Posterior cingulate gyrus (tissue), 11 donors: ENCODE data around the gene STK40.

Experiments used
- DNase-seq, 10 donors: peaks; one replicate each; pipeline versions ENCODE4 v3.0.0 to v3.0.0-alpha.2; 2020 to 2021; ENCODE audit warnings: mixed read lengths in 3 of 10
- intact Hi-C: fragments of 100-400 bp; cut with DNase I; formaldehyde crosslinking; loops from one replicate; pipeline ENCODE4 v1.15.1; 2023

STK40 gene

DNA sequence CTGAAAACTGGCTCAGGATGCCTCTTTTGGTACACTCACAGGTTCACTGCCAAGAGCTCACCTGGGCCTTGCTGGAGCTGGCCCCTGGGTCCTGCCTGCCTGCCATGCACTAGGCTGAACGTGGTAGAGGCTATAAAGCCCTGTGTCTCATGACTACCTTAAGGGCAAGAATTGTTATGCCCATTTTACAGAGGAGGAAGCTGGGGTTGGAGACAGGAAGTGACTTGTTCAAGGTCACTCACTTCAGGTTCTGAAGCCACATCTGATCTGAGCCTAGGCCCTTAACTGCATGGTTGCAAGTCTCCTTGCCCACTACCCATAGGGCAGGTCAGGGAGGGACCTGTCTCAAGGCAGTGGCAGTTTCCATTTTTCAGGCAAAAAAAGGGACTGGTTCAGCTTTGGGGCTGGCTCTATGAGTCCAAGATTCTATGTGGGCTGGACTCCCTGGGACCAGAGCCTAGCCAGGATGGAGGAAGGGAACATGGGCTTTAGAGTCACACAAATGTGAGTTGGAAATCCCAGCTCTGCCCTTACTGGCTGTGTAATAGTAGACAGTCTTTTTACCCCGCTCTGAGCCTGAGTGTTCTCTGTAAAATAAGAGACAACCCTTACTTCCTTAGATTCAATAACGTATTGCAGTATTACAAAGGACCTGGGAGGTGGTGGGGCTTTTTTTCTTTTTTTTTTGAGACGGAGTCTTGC, 7.8 kb downstream of the STK40 start:
- intact Hi-C loops, result no loop called here
- peak in 1 of 10 donors; percentile 6 for DNase-seq

DNA sequence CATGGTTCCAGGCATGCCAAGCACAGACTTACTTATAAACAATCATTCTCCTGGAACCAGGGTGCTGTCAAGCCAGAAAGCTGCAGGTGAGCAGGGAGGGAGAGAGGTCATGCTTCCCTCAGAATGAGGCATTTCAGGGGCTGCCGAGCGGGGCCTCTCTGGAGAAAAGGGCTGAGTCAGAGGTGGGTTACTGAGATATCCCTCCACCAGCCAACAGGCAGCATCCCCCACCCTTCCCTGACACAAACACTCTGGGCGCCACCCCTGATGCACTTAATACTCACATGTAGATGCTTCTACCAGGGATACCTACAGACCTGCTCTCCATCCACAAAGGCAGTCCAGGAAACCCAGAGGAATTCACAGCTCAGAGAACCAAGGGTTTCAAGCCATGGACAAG, 13.1 kb downstream of the STK40 start:
- peak in 1 of 10 donors; percentile 55 for DNase-seq
- intact Hi-C loops, result no loop called here

DNA sequence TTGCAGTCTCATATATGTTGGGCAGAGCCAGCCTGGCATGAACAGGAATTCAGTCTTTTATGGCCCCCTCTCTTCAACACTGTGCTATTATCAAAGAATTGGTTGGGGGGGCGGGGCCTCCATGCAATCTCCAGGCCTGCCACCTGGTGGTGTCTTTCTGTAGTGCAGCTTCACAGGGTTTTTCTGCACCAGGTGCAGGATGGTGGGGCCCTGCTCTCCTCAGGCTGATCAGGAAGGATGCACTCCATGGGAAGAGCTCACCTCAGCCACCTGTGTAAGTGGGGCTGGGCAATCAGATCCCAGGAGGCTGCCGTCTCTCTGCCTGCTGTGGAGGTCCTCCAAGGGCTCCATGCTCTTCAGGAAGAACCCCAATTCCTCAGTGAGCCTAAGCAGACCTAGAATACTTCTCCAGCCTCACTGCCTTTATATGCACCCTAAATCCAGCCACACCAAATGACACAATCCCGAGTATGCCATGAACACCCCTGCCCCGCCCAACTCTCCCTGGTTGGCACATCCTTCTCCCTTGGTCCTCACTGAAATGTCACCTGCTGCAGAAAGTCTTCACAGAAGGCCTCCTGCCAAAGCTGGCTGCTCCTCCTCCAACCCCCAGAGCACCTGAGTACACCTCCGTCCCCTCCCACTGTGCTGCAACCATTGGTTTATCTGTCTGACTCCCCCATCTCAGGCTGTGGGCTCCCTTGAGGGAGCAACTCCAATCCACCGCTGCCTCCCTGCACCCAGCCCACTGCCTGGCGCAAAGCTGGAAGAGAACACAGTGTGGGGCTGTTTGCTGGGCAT, 16.5 kb downstream of the STK40 start:
- intact Hi-C loops, result loop anchor here (10.0 kb wide), 1 partner anchor 214 kb away; the partner anchor contains the start of gene MAP7D1

DNA sequence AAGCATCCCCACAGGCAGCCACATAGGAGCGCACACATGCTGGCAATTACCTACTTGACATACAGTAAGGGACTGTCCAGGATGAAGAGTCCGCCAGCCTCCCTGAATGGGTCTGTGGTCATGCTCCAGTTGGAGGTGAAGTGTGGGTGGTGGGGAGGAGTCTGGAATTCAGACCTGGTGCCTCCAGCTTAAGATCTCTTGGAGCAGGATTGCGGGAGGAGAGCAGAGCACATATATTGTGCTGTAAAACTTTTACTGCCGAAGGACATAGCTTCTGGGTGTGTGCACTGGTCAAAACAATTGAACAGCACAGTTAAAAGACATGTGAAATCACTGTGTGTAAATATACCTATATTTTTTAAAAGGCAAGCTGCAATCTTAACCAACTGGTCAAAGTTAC, 17.9 kb downstream of the STK40 start:
- intact Hi-C loops, result loop anchor here (10.0 kb wide), 1 partner anchor 213 kb away; the partner anchor contains the start of gene MAP7D1
- no peak for DNase-seq

More for the DNA sequence above, 16.5 kb downstream of the STK40 start:
- DNase-seq, result peak in 9 of 10 donors; percentile 48 to 95 (median 76)

DNA sequence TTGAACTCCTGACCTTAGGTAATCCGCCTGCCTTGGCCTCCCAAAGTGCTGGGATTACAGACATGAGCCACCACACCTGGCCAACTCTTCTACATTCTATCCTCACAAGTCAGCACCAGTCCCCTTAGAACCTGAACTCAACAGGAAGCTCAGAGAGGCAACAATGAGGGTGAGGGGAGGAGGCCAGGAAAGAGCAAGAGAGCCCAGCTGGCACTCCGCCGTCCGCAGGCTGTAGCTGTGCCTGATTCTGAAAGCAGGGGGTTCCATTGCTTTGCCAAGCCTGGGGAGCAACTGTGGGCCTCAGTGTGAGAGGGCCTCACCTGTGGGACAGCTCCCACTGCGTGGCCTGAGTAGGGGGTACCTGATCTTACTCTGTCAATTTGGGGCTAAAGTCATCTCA, 18.7 kb downstream of the STK40 start:
- DNase-seq, result no peak
- intact Hi-C loops, result loop anchor here (10.0 kb wide), 1 partner anchor 212 kb away; the partner anchor contains the start of gene MAP7D1

DNA sequence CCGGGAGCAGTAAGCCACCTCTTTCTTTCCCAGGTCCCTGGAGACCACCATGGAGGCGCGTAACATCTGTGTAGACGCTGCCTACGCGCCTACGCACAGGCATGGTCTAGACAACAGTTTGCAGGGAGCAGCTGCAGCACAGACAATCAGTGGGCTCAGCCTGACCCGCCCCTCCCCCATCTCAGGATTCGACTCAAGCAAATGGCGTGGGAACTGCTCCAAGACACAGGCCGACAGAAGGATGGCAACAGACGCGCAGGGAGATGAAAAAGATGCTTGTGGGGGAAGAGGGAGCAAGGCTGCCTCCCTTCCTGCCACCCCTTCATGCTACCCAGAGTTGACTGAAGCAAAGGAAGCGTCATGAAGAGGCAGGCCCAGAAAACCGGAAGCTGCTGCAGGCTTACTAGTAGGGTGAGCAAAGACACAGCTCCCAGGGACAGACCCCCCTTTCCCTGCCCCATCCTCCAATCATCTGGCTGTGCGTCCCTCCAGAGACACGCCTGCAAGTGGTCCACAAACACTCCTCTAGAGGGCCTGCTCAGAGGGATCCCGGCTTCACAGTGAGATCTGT, 19.5 kb downstream of the STK40 start:
- DNase-seq, result peak; percentile 47 to 95 (median 76)
- intact Hi-C loops, result loop anchor here (10.0 kb wide), 1 partner anchor 211 kb away; the partner anchor contains the start of gene MAP7D1

DNA sequence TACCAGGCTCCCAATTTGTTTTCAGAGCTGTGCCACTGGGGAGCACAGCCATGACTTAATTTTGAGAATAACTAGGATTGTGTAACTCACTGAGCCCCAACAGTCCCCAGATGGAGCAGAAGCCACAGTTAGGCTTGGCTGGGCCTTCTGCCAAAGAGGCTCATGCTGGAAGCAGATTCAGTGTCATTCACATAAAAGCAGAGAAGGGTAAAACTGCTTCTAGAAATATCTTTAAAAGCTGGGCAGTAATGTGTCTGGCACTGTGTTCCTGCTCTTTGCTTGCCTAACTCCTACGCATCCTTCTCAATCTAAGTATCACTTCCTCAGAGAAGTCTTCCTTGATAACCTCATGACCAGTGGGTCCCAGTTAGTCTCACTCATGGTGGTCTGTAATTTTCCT, 20.3 kb downstream of the STK40 start:
- DNase-seq, result peak in 9 of 10 donors; percentile 53 to 94 (median 68)
- intact Hi-C loops, result loop anchor here (10.0 kb wide), 1 partner anchor 211 kb away; the partner anchor contains the start of gene MAP7D1

DNA sequence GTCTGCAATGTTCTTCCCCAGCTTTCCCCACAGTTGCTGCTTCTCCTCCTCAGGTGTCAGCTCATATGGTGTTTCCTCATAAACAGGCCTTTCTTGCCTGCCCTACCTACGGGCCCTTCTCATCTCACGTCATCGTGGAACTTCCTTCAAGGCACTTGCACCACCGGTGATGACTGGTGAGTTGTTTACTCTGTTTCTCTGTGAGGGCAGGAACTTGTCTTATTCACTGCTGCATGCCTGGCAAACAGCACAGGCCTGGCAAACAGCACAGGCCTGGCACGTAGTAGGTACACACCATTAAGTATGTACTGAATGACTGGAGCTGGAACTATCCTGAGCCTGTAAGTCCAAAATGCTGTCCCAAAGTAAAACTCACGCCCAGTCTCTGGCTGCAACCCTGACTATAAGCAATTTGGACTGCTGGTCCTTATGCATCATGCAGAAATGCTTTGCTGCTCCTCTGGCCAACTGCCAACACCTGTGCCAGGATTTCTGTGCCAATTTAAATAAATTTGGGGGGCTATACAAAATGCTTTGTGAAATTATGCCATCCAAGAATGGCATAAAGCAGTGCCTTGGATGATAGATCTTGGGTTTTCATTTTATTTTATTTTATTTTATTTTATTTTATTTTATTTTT, 25.7 kb downstream of the STK40 start:
- intact Hi-C loops, result loop anchor here (10.0 kb wide), 1 partner anchor 205 kb away; the partner anchor contains the start of gene MAP7D1
- DNase-seq, result no peak

DNA sequence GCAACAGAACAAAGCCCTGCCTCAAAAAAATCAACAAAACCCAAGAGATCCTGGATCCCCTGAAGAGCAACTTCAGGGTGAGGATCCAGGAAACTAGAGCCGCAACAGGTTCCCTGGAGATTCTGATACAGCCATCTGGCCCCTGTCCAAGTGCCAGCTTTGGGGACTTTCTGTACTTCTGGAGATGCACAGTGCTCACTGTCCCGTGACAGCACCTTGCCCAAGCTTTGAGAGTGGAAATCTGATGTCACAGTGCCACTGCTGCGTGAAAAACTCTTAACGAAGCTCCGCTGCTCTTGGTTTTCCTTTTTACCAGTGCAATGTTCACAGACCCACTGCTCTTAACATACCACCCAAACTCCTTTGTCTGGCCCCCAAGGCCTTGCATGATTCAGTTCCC, 26.3 kb downstream of the STK40 start:
- intact Hi-C loops, result no loop called here
- DNase-seq, result no peak

DNA sequence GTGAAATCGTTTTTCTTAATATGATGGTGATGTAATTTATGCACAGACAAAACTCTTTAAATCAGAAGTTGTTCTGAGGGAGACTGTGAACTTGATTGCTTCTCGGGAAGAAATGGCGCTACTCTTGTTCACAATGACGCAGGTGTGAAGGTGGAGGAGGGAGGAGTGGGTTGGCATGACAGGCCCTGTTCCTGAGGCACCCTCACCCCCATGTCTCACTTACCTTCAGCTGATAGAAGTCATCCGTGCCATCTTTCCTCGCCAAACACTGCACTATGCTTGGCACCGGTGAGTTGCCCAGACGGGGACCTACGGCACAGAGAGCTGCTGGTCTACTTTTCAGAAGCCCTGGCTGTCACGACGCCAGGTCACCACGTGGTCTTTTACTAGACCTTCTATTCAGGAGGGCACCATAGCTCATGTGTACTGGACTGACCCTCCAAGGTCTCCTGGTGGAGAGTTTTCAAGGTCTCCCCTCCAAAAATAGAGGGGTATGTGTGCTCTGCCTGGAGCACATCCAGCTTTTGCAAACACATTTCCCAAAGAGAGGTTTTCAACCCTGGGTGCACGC, 27.1 kb downstream of the STK40 start:
- DNase-seq, result no peak
- intact Hi-C loops, result no loop called here

DNA sequence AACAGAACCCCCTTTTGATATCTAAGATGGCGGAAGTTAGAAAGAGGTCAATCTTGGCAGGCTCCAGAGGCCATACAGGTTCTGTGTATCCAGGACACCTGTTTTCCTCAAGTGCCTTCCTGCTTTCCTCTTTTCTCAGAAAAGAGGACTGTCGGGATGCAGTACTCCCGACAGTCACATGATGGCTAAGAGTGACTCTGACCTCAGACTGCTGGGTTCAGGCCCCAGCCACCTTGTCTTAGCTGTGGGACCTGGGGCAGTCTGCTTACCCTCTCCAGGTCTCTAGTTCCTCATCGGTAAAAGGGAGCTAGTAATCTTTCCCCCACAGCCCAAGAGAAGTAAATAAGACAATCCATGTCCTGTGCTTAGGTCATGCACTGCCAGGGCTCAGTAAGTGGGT, 29.9 kb downstream of the STK40 start:
- intact Hi-C loops, result no loop called here
- DNase-seq, result no peak

DNA sequence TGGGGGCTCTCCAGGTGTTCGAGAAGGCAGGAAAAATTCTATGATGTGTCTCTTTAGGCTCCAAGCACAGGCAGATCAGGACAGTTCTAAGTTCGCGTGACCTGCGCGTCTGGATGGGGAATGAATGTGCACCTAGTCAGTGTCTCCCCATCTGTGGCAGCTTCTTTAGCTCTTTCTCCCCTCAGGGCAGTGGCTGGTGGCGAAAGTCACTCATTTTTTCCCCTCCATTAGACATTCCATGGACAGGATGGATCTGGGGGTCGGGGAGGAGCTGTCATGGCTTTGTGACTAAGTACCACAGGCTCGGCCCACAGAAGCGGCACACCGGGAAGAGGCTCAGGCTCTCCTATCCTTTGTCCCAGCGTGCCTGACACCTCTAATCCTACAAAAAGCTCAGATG, 31.2 kb downstream of the STK40 start:
- intact Hi-C loops, result no loop called here
- no peak for DNase-seq

DNA sequence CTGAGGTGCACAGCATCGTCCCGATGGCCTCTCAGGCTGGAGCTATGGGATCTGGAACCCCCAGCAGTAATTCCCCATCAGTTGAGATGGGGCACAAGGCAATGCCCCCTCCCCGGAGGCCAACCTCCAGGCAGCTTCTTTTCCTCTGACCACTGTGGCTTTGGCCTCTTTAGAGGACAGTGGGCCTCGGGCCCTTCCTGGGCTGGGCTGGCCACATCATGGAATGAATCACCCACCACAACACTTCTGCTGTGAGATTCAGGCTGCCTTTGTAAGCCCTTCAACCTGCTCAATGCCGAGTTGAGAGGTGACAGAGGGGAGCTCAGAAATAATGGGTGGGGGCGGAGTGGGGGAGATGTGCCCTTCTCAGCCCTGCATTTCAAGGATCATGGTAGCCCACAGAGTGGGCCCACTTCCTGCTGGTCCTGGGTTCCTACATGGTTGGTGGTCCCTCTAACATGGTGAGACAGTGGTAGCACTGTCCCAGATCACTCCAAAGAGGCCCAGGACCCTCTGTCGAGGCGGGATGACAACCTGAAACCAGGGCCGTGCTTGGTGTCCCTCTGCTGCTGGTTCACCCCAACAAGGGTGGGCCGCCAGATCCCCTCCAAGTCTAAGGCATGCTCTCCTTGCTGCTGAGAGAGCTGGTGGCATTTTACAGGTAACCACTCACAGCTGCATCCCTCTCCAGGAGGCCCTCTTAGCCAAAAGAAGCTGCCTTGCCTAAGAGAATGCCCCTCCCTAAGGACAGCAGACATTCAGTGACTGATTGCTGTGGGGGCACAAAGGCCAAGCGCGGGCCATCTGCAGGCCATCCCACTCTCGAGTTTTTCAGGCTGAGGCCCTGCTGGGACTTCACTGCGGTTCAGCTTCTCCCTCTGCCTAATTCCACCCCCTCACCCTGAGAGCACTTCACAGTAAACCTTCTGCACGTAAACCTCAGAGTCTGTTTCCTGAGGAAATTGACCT, 32.5 kb downstream of the STK40 start:
- intact Hi-C loops, result no loop called here
- no peak for DNase-seq

DNA sequence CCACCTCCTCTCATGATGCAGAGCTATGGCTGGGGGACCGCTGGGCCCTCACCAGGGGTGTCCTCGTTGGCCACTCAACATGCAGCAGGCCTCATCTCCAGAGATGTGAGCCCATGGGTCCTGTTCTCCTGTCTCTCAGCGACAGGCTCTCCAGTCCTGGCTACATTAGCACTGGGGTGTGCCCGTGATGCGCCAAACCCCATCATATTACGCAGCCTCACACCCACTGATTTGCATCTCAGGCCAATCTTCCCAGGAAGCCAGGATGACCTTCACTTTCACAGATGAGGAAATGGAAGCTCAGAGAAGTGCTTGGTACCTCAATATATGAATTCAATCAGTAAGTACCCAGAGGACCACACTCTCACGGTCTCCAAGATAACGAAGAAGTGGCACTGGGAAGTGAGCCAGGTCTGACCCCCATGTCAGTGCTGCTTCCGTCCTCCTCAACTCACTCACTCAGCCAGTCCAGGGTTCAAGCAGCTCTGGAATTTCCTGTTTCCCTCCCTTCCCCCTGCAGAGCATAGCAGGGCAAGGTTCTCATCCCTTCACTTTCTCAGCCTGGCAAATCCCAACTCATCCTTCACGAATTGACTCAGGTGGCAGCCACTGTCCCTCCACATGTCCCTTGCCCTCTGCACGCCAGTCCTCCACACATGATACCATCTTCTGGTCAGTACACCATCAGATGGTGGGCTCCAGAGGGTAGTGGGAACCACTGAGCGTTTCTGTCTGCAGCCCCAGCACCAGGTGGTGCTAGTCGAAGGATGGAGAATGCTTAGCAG, 33.4 kb downstream of the STK40 start:
- intact Hi-C loops, result no loop called here
- DNase-seq, result no peak

DNA sequence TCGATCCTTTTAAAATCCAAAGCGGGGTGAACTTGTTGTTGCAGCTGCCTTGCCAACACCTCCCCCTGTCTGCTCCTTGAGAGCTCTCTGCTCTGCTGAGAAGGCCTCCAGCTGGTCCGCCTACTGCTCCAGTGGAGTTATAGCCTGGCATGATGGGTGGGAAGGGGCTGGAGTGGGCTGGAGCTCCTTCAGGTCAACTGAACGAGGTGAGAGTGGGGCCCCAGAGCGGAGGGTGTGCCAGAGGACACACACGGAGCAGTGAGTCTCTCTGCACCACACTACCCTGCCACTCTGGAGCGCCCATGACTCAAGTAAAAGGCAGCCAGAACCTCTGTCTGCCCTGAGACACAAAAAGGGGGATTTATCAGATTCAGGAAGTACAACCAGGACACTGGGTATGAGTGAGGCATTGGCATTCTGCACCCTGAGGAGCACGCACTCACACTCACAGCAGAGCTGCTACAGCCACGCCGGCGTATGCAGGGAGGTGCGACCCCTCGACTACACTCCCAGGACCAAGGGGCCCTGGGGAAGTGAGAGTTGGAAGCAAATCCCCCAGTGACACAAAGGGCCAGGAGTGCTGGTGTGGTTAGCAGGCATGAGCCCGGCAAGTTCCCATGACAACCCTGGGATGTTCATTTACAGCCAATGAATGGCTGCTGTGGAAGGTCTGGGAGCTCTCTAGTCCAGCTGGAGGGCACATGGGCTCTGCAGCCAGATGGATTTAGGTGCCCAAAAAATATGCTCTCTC, 34.3 kb downstream of the STK40 start:
- peak in 1 of 10 donors; percentile 23 for DNase-seq
- intact Hi-C loops, result no loop called here

DNA sequence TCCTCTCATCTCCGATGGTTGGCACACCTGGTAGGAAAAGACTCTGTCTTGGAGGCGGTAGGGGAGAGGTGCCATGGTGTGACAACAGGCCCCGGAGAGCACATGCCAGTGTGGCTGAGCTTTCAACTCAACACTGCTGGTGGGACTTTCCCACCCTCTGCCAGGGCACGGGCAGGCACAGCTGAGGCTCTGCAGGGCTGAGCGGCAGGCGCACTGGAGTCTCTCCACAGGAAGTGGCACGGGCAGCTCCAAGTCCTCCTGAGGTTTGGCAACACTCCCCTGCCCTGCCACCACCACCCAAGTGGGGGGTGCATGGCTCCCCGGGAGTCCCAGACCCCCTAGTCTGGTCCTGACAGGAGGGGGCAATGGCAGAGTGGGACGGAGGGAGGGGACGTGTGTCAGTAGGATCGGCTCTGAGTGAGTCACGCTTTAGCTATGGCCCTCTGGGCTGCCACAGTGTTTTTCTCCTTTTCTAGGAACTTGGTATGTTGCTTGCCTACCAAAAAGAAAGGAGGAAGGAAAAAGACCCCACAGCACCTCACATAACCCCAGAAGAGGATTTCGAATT, 35.0 kb downstream of the STK40 start:
- peak in 2 of 10 donors; percentile 85 to 89 for DNase-seq
- intact Hi-C loops, result no loop called here

DNA sequence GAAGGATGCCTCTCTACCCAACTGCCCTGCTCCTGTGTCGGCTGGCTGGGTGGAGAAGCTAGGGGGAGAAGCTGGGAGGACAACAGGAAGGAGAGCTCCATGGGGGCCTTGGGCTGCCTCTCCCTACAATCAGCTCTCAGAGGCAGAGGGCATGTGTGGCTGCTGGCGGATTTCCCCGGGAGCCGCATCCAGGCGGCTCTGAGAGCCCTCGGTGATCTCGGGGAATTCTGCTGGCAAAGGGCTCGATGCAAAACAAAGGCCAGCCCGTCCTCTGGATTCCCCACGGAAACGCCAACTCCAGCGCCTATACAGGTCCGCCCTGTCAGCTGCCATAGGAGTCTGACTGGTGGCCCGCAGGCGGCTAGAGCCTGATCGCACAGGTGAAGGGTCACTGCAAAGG, 35.9 kb downstream of the STK40 start:
- intact Hi-C loops, result no loop called here
- peak in 1 of 10 donors; percentile 37 for DNase-seq
